Smooth muscle cell (in vitro differentiated cells): ENCODE measurements around the gene CLIP3. TPM values are rescaled to one million over a fixed set of nuclear protein-coding genes. Genes with fewer than 3 reads are reported as not detected.

Experiments
- DNase-seq: peaks from one replicate; lab custom pipeline; 2025; ENCODE audit not compliant: unreplicated experiment; lab: John Stamatoyannopoulos, UW
- H2AFZ ChIP-seq: fragments of 200-600 bp; sonication (generic); 2 replicates; pipeline ENCODE4 v1.6.0; 2016; ENCODE audit warnings: antibody characterized with exemption, low read depth, mild to moderate bottlenecking
- H3F3A ChIP-seq: fragments of 200-600 bp; sonication (generic); 2 replicates; pipeline ENCODE4 v1.6.0; 2017; ENCODE audit warnings: antibody characterized with exemption, low read depth
- H3K27ac ChIP-seq: fragments of 200-600 bp; sonication (generic); 2 replicates; pipeline ENCODE4 v1.5.1; 2016; ENCODE audit warnings: low read depth, mild to moderate bottlenecking
- H3K27me3 ChIP-seq: fragments of 200-600 bp; sonication (generic); 2 replicates; pipeline ENCODE4 v1.6.1; 2016; ENCODE audit warnings: low read depth, mild to moderate bottlenecking
- H3K36me3 ChIP-seq: fragments of 200-600 bp; sonication (generic); 2 replicates; pipeline ENCODE4 v1.5.1; 2016; ENCODE audit warnings: low read depth
- H3K4me1 ChIP-seq: fragments of 200-600 bp; sonication (generic); 2 replicates; pipeline ENCODE4 v1.5.1; 2016; ENCODE audit warnings: low read depth
- H3K4me2 ChIP-seq: fragments of 200-600 bp; sonication (generic); 2 replicates; pipeline ENCODE4 v1.6.0; 2016; ENCODE audit warnings: mild to moderate bottlenecking
- H3K4me3 ChIP-seq: fragments of 200-600 bp; sonication (generic); 2 replicates; pipeline ENCODE4 v1.5.1; 2016; ENCODE audit warnings: mild to moderate bottlenecking
- H3K79me2 ChIP-seq: fragments of 200-600 bp; sonication (generic); 2 replicates; pipeline ENCODE4 v1.6.0; 2016; ENCODE audit warnings: low read depth, mild to moderate bottlenecking
- H3K9ac ChIP-seq: fragments of 200-600 bp; sonication (generic); 2 replicates; pipeline ENCODE4 v1.6.0; 2016; ENCODE audit warnings: low read depth
- H3K9me3 ChIP-seq: fragments of 200-600 bp; sonication (generic); replicated peaks from 2 replicates; pipeline ENCODE4 v1.5.1; 2016; ENCODE audit warnings: low read depth
- H4K20me1 ChIP-seq: fragments of 200-600 bp; sonication (generic); 2 replicates; pipeline ENCODE4 v1.6.0; 2016; ENCODE audit warnings: low read depth
- WGBS: methylation state at CpG from one replicate; pipeline ENCODE4 v1.1.7; 2016; ENCODE audit warnings: low lambda C conversion rate; 5-methylcytosine and 5-hydroxymethylcytosine counted together
- polyA plus RNA-seq: library from polyadenylated mRNA; unstranded; fragments of >200 nt; fragmentation: Nextera tagmentation; extraction: Ambion mirVana; gene quantifications from 2 replicates; pipeline ENCODE4 v1.2.1, GENCODE V29; 2016
- total RNA-seq: library from RNA; depleted of rRNA; stranded (reverse); fragments of >200 nt; gene quantifications from 2 replicates; pipeline ENCODE4 v1.2.3, GENCODE V29; 2014
- TF ChIP-seq, protein P1 (sequence below): fragments of 200-600 bp; sonication (generic); IDR thresholded peaks from 2 replicates; pipeline ENCODE4 v1.5.1; 2017; ENCODE audit warnings: borderline replicate concordance, mild to moderate bottlenecking, antibody characterized with exemption; ENCODE audit not compliant: insufficient read depth, poor library complexity, severe bottlenecking

The CLIP3 gene
- total and polyA plus RNA-seq, 2 experiments from 2014 or later = 10.7 to 36.7 TPM

DNA sequence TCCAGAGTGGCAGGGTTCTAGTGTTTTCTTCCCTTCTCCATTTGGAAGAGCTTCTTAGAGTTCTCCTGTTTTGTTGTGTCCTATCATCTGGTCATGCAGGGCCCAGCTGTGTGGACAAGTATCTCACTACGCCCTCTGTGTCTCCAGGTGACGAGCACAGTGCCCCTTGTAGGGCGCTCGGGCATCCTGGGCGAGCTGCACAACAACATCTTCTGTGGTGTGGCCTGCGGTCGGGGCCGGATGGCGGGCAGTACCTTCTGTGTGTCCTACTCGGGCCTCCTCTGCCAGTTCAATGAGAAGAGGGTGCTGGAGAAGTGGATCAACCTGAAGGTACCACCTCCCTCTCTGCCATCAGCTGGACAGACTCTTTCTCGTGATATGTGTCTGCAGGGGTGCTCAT lies 35.0 kb upstream of the CLIP3 start:
- H3K9ac ChIP-seq = no peak overlapping the region
- TF ChIP-seq, protein P1, sequence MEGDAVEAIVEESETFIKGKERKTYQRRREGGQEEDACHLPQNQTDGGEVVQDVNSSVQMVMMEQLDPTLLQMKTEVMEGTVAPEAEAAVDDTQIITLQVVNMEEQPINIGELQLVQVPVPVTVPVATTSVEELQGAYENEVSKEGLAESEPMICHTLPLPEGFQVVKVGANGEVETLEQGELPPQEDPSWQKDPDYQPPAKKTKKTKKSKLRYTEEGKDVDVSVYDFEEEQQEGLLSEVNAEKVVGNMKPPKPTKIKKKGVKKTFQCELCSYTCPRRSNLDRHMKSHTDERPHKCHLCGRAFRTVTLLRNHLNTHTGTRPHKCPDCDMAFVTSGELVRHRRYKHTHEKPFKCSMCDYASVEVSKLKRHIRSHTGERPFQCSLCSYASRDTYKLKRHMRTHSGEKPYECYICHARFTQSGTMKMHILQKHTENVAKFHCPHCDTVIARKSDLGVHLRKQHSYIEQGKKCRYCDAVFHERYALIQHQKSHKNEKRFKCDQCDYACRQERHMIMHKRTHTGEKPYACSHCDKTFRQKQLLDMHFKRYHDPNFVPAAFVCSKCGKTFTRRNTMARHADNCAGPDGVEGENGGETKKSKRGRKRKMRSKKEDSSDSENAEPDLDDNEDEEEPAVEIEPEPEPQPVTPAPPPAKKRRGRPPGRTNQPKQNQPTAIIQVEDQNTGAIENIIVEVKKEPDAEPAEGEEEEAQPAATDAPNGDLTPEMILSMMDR = no peak
- no peaks in the 10 kb centered on the region for H3F3A ChIP-seq
- no peak overlapping the region for H3K4me2 ChIP-seq
- no peaks in the 10 kb centered on the region for H3K27me3 ChIP-seq
- H3K4me1 ChIP-seq = no peaks in the 10 kb centered on the region
- 93% methylated on average over 11 of the region's 11 CpGs for WGBS
- H3K36me3 ChIP-seq = no peaks in the 10 kb centered on the region
- H3K4me3 ChIP-seq = no peak overlapping the region
- no peaks in the 10 kb centered on the region for H3K79me2 ChIP-seq
- H3K27ac ChIP-seq = no peak overlapping the region
- no peak for DNase-seq
- H3K9me3 ChIP-seq = no peaks in the 10 kb centered on the region
- H2AFZ ChIP-seq = no peak overlapping the region
- no peaks in the 10 kb centered on the region for H4K20me1 ChIP-seq

DNA sequence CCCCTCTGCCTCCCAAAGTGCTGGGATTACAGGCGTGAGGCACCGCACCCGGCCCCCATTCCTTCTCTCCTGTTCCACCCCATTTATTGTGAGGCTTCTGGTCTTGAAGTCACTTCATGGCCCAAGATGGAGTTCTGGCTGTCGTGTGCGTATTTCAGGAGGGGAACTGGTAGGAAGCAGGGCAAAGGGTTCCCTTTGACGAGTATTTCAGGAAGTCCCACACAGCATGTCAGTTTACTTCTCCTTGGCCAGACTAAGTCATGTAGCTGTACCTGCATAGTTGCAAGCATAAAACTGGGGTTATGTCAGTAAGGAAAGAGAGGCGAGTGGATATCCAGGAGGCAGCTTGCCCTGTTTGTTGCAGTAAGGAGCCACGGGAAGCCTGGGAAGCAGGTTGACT lies 32.2 kb upstream of the CLIP3 start:
- Histone ChIP-seq H2AFZ (no peak overlapping the region), H3K9me3 (no peaks in the 10 kb centered on the region), H3K4me3 (no peak overlapping the region), H3K9ac (no peak overlapping the region), H3K79me2 (no peaks in the 10 kb centered on the region), H3K36me3 (no peaks in the 10 kb centered on the region), H4K20me1 (no peaks in the 10 kb centered on the region), H3K27ac (no peak overlapping the region), H3K4me1 (no peaks in the 10 kb centered on the region), H3K4me2 (no peak overlapping the region), H3F3A (no peaks in the 10 kb centered on the region), H3K27me3 (no peaks in the 10 kb centered on the region)
- no peak for DNase-seq
- WGBS = 95% methylated on average over 8 of the region's 8 CpGs
- TF ChIP-seq, protein P1 = no peak

DNA sequence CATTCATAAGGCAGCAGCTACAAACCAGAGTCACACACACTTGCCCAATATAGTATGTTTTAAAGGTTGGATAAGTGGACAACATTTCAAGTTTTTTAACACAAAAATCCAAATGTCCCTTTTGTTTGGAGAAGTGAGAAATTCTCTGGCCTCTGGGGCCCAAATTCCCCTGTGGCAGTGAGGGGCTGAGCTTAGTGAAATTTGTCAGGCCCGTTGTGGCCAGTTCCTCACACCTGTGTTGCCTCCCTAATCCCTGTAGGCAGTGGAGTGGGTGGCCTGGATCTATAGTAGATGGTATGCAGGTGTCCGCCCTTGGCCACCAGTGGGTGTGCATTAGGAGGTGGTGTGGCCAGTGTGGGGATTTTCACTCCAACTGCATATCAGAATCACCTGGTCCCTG lies 28.7 kb upstream of the CLIP3 start:
- Histone ChIP-seq H3K4me2 (no peak overlapping the region), H3K9me3 (no peaks in the 10 kb centered on the region), H3K9ac (no peak overlapping the region), H3F3A (no peaks in the 10 kb centered on the region), H3K79me2 (peaks cover 9% of the 10 kb centered on the region), H3K27me3 (no peaks in the 10 kb centered on the region), H3K36me3 (no peaks in the 10 kb centered on the region), H3K4me3 (no peak overlapping the region), H3K27ac (no peak overlapping the region), H3K4me1 (no peaks in the 10 kb centered on the region), H2AFZ (no peak overlapping the region), H4K20me1 (no peaks in the 10 kb centered on the region)
- DNase-seq = no peak
- TF ChIP-seq, protein P1 = no peak
- 95% methylated on average over 2 of the region's 2 CpGs for WGBS

DNA sequence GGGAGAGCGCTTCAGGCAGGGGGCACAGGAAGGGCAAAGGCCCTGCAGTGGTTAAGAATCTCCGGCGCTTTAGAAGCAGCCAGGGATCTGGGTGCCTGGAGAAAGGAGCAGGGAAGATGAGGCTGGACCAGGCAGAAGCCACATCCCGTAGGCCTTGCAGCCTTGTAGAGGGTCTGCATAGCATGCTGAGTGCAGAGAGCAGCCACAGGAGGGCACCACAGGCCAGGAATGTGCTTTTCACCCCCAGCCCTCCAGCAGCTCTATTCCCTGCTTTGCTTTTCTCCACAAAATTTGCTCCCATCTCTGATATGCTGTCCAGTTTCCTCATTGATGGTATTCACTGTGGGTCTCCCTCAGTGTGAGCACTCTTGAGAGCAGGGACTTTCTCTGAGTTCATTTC lies 27.8 kb upstream of the CLIP3 start:
- Histone ChIP-seq H3K9ac (no peak overlapping the region), H3K36me3 (no peaks in the 10 kb centered on the region), H3K4me3 (no peak overlapping the region), H3K9me3 (no peaks in the 10 kb centered on the region), H3K79me2 (peaks cover 16% of the 10 kb centered on the region), H4K20me1 (no peaks in the 10 kb centered on the region), H3K27ac (no peak overlapping the region), H2AFZ (no peak overlapping the region), H3K27me3 (no peaks in the 10 kb centered on the region), H3K4me2 (no peak overlapping the region), H3K4me1 (peaks cover 6% of the 10 kb centered on the region), H3F3A (no peaks in the 10 kb centered on the region)
- TF ChIP-seq, protein P1 = peak; percentile 42
- no peak for DNase-seq
- WGBS = 85% methylated on average over 4 of the region's 4 CpGs
